Spleen (tissue), 11 donors: ENCODE measurements around the gene SLC30A7. TPM values are rescaled to one million over a fixed set of nuclear protein-coding genes. Genes with fewer than 3 reads are reported as not detected.

Experiments
- DNase-seq: peaks from one replicate; pipeline ENCODE4 v3.0.0-alpha.2; 2020
- H3K27ac ChIP-seq, 8 donors: fragments of 200-600 bp; sonication (generic) in 7 of 8; 1 replicate in 4 of 8; 2 replicates in 4 of 8; pipeline versions ENCODE4 v1.5.0 to v1.8.0; 2016 to 2021; ENCODE audit warnings: inconsistent platforms in 4 of 8, mild to moderate bottlenecking in 4 of 8, moderate library complexity in 1 of 8
- H3K27me3 ChIP-seq, 7 donors: fragments of 200-600 bp; sonication (generic) in 6 of 7; replicated peaks in 1 of 7; 1 replicate in 4 of 7; 2 replicates in 3 of 7; pipeline versions ENCODE4 v1.5.0 to v1.8.0; 2016 to 2021; ENCODE audit warnings: inconsistent platforms in 3 of 7, mild to moderate bottlenecking in 1 of 7
- H3K36me3 ChIP-seq, 6 donors: fragments of 200-600 bp; sonication (generic) in 5 of 6; 1 replicate in 4 of 6; 2 replicates in 2 of 6; pipeline versions ENCODE4 v1.5.0 to v1.8.0; 2016 to 2021; ENCODE audit warnings: inconsistent platforms in 2 of 6
- H3K4me1 ChIP-seq, 6 donors: fragments of 200-600 bp; sonication (generic) in 5 of 6; 1 replicate in 3 of 6; 2 replicates in 3 of 6; pipeline versions ENCODE4 v1.5.0 to v1.8.0; 2016 to 2021; ENCODE audit warnings: inconsistent platforms in 3 of 6
- H3K4me3 ChIP-seq, 8 donors: fragments of 200-600 bp; sonication (generic) in 7 of 8; 1 replicate in 4 of 8; 2 replicates in 4 of 8; pipeline versions ENCODE4 v1.5.0 to v1.8.0; 2016 to 2021; ENCODE audit warnings: inconsistent platforms in 4 of 8, mild to moderate bottlenecking in 4 of 8, moderate library complexity in 2 of 8
- H3K9me3 ChIP-seq, 8 donors: fragments of 200-600 bp; sonication (generic) in 7 of 8; 1 replicate in 4 of 8; 2 replicates in 4 of 8; pipeline versions ENCODE4 v1.5.0 to v1.8.0; 2016 to 2021; ENCODE audit warnings: inconsistent platforms in 4 of 8
- POLR2A ChIP-seq, 3 donors: fragments of 450-650 bp; IDR thresholded peaks; one replicate each; pipeline ENCODE4 v1.5.1; 2017; ENCODE audit warnings: antibody characterized with exemption in 3 of 3, mild to moderate bottlenecking in 1 of 3
- POLR2AphosphoS5 ChIP-seq, 3 donors: sonication (generic); formaldehyde crosslinking; IDR thresholded peaks; one replicate each; pipeline ENCODE4 v1.5.1; 2017; ENCODE audit warnings: antibody characterized with exemption in 3 of 3
- whole genome bisulfite sequencing, 5 donors: extraction: QIAGEN DNeasy Blood & Tissue Kit in 3 of 5; methylation state at CpG; one replicate each; pipeline versions ENCODE4 v1.1.5 to v1.1.7; 2013 to 2018; 5-methylcytosine and 5-hydroxymethylcytosine counted together
- intact Hi-C: fragments of 100-400 bp; cut with DNase I; formaldehyde crosslinking; loops from one replicate; pipeline ENCODE4 v1.15.0; 2023; ENCODE audit warnings: low total_unique reads
- polyA plus RNA-seq, 3 donors: library from polyadenylated mRNA; stranded (reverse); fragments of 200-250 nt; gene quantifications; one replicate each; pipeline ENCODE4 v1.2.1, GENCODE V29; 2013
- total RNA-seq, 7 donors: library from RNA; depleted of rRNA in 3 of 7; stranded (reverse); fragments of >200 nt in 3 of 7; fragmentation: NEBNext Ultra II Directional in 4 of 7; extraction: Animal tissue kit (Norgen Biotek cat#: 25700) in 4 of 7; gene quantifications; one replicate each; pipeline versions ENCODE4 v1.1.0 to v1.2.1, GENCODE V29; 2016 to 2021
- TF ChIP-seq, protein P1 (sequence below), 11 experiments: fragments of 200-600 bp in 7 of 11; fragments of 450-650 bp in 4 of 11; sonication (generic) in 4 of 11; IDR thresholded peaks in 8 of 11; conservative IDR thresholded peaks in 3 of 11; 1 replicate in 7 of 11; 2 replicates in 4 of 11; pipeline versions ENCODE4 v1.4.0 to v1.8.0; 2016 to 2021; ENCODE audit warnings: antibody characterized with exemption in 11 of 11, inconsistent platforms in 4 of 11, mild to moderate bottlenecking in 1 of 11
- donor health status: healthy with polysubstance abuse.
- donor health status: DM: no; HTN: no; CAD: no; lungs with moderate emphysema.
- donor health status: DM: no; HTN: no; CAD: no.
- donor health status: Bipolar disorder and iron deficiency.
- donor health status: healthy.
- donor health status: DM: no; HTN: no; CAD: no.
- donor health status: DM: yes; HTN: yes; CAD: no.

Gene SLC30A7
- total and polyA plus RNA-seq, 10 donors = 4.2 to 44.5 (median 35.9) TPM

DNA sequence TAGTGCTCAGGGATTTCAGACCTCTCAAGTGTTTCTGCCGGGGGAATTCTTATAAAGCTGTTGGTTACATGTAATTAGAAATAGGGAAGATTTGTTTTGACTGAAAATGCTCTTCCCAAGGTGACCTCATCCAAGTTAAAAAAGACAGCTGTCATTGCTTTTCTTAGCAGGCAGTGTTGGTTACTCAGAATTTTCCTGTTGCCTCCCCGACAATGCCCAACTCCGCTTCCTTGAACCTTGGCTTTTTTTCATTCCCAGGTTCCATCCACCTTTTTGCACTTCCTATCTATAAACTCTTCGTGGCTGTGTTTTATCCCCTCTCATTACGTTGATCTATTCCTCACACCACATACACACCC lies 130.5 kb downstream of the SLC30A7 start:
- peak overlapping the region; percentile 55 to 86 (median 72) for H3K4me3 ChIP-seq
- H3K27ac ChIP-seq = peak overlapping the region in 7 of 8 donors; percentile 85 to 95 (median 89)
- H3K4me1 ChIP-seq = peaks cover 7 to 89% (median 51%) of the 10 kb centered on the region in 6 donors
- no peak for DNase-seq
- WGBS, 5 donors = 30 to 42% (median 38%) methylated on average over 5 of the region's 5 CpGs
- intact Hi-C loops = no loop called here
- TF ChIP-seq POLR2A (IDR thresholded peaks at IDR 0.05) = no peak
- TF ChIP-seq POLR2AphosphoS5 (IDR thresholded peaks at IDR 0.05) = no peak
- TF ChIP-seq, protein P1, sequence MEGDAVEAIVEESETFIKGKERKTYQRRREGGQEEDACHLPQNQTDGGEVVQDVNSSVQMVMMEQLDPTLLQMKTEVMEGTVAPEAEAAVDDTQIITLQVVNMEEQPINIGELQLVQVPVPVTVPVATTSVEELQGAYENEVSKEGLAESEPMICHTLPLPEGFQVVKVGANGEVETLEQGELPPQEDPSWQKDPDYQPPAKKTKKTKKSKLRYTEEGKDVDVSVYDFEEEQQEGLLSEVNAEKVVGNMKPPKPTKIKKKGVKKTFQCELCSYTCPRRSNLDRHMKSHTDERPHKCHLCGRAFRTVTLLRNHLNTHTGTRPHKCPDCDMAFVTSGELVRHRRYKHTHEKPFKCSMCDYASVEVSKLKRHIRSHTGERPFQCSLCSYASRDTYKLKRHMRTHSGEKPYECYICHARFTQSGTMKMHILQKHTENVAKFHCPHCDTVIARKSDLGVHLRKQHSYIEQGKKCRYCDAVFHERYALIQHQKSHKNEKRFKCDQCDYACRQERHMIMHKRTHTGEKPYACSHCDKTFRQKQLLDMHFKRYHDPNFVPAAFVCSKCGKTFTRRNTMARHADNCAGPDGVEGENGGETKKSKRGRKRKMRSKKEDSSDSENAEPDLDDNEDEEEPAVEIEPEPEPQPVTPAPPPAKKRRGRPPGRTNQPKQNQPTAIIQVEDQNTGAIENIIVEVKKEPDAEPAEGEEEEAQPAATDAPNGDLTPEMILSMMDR (IDR thresholded peaks at IDR 0.05 in 8 of 11, conservative IDR thresholded peaks at IDR 0.05 in 3 of 11) = no peak
- H3K9me3 ChIP-seq = no peaks in the 10 kb centered on the region
- H3K27me3 ChIP-seq = no peaks in the 10 kb centered on the region
- peaks cover 0 to 18% (median 0%) of the 10 kb centered on the region in 6 donors for H3K36me3 ChIP-seq

DNA sequence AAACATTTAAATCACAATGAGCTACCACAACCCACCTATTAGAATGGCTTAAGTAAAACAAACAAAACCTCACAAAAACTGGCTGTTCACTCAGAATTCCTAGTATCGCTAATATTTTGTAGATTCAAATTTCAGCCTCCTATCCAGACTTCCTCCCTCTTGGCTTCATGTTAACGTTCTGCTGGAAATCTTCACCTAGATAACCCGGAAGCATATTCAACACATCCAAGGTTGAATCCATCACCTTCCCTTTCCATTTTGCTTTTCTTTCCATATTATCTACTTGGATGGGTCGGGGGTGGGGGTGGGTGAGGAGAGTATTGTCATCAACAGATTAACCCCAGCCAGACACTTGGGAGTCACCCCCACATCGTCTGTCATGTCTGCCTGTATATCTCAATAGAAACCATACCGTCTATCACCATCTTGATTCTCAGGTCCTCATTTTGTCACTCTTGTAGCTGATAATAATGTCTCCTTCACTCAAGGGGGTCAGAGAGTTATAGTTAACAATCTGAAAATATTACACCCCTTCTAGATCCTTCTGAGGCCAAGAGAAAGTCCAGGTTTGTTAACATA lies 131.4 kb downstream of the SLC30A7 start:
- TF ChIP-seq, protein P1 (IDR thresholded peaks at IDR 0.05 in 8 of 11, conservative IDR thresholded peaks at IDR 0.05 in 3 of 11) = no peak
- TF ChIP-seq POLR2A (IDR thresholded peaks at IDR 0.05) (no peak), POLR2AphosphoS5 (IDR thresholded peaks at IDR 0.05) (no peak)
- intact Hi-C loops = no loop called here
- 83 to 90% (median 86%) methylated on average over 6 of the region's 6 CpGs for WGBS, 5 donors

DNA sequence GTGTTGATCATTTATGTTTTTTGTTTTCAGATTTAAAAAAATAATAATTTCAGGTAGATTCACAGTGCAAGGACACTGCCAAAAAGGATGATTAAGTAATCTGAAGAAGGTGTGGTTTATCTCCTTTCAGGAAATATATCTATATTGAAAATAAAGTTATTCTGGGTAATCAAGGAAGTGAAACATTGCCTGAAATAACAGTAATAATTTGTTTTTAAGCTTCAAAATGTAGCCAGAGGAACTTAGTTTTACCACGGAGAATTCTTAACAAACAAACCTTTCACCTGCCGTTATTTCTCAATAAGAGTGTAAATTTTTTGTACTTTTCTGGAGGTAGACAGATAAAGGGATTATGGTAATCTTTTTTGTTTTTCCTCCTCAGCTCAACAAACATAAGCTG lies 132.6 kb downstream of the SLC30A7 start:
- Histone ChIP-seq H3K27ac (peak overlapping the region in 4 of 8 donors; percentile 31 to 95 (median 47)), H3K36me3 (no peaks in the 10 kb centered on the region), H3K4me3 (peak overlapping the region in 1 of 8 donors; percentile 4), H3K27me3 (no peaks in the 10 kb centered on the region), H3K9me3 (peaks cover 0 to 5% (median 0%) of the 10 kb centered on the region in 8 donors), H3K4me1 (peaks cover 7 to 75% (median 46%) of the 10 kb centered on the region in 6 donors)
- intact Hi-C loops = no loop called here
- WGBS, 5 donors = 39 to 57% (median 53%) methylated on average over 2 of the region's 2 CpGs
- no peak for TF ChIP-seq POLR2AphosphoS5 (IDR thresholded peaks at IDR 0.05)
- TF ChIP-seq POLR2A (IDR thresholded peaks at IDR 0.05) = no peak
- TF ChIP-seq, protein P1 (IDR thresholded peaks at IDR 0.05 in 8 of 11, conservative IDR thresholded peaks at IDR 0.05 in 3 of 11) = no peak
- no peak for DNase-seq

More for the DNA sequence above, 131.4 kb downstream of the SLC30A7 start:
- Histone ChIP-seq H3K36me3 (peaks cover 0 to 10% (median 0%) of the 10 kb centered on the region in 6 donors), H3K27ac (peak overlapping the region in 3 of 8 donors; percentile 37 to 95 (median 90)), H3K4me1 (peaks cover 7 to 85% (median 47%) of the 10 kb centered on the region in 6 donors), H3K4me3 (peak overlapping the region in 1 of 8 donors; percentile 86), H3K9me3 (no peaks in the 10 kb centered on the region), H3K27me3 (no peaks in the 10 kb centered on the region)
- no peak for DNase-seq

DNA sequence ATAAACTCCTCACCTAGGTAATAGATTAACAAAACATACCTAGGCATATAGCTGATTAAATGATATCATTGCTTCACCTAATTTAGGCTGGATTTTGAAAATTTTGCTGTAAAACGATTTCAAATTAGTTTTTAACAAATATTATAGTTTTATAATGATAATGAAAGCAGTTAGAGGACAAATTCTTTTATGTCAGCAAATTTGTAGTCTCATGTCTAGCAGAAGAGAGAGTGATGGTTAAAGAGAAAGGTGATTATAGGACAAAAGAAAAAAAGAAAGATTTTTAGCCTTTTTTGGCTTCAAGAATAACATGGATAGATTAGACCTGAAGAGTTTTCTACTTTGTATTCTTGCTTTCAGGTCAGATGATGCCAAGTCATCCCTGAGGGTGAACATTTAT lies 133.3 kb downstream of the SLC30A7 start:
- peak overlapping the region in 4 of 8 donors; percentile 31 to 95 (median 47) for H3K27ac ChIP-seq
- H3K27me3 ChIP-seq = no peaks in the 10 kb centered on the region
- TF ChIP-seq, protein P1 (IDR thresholded peaks at IDR 0.05 in 8 of 11, conservative IDR thresholded peaks at IDR 0.05 in 3 of 11) = no peak
- TF ChIP-seq POLR2A (IDR thresholded peaks at IDR 0.05) = no peak
- TF ChIP-seq POLR2AphosphoS5 (IDR thresholded peaks at IDR 0.05) = no peak
- DNase-seq = no peak
- H3K4me1 ChIP-seq = peaks cover 7 to 73% (median 42%) of the 10 kb centered on the region in 6 donors
- peaks cover 0 to 5% (median 0%) of the 10 kb centered on the region in 8 donors for H3K9me3 ChIP-seq
- intact Hi-C loops = no loop called here
- H3K4me3 ChIP-seq = no peak overlapping the region
- 79 to 94% (median 91%) methylated on average over 1 of the region's 1 CpG for WGBS, 5 donors
- no peaks in the 10 kb centered on the region for H3K36me3 ChIP-seq
